ES-I3 (cell line): Measurements from ENCODE around the gene CAPS.
"Not testable (repeated sequence)": the region's sequence is repeated elsewhere in the genome, so short reads cannot be mapped to it uniquely, and the experiment has no call there.

Experiments used
- H3K36me3 ChIP-seq: 2 replicates; pipeline ENCODE4 v1.6.1; 2013; ENCODE audit warnings: mild to moderate bottlenecking, low read length, control low read depth, moderate library complexity; ENCODE audit not compliant: insufficient read depth
- H3K4me1 ChIP-seq: 2 replicates; pipeline ENCODE4 v1.6.1; 2013; ENCODE audit warnings: mild to moderate bottlenecking, control low read depth, low read length; ENCODE audit not compliant: insufficient read depth
- H3K9ac ChIP-seq: 2 replicates; pipeline ENCODE4 v1.6.1; 2013; ENCODE audit warnings: low read depth, mild to moderate bottlenecking, low read length, moderate library complexity
- H3K9me3 ChIP-seq: 2 replicates; pipeline ENCODE4 v1.6.1; 2013; ENCODE audit warnings: mild to moderate bottlenecking, low read length, moderate library complexity; ENCODE audit not compliant: control insufficient read depth, insufficient read depth

The CAPS gene

DNA sequence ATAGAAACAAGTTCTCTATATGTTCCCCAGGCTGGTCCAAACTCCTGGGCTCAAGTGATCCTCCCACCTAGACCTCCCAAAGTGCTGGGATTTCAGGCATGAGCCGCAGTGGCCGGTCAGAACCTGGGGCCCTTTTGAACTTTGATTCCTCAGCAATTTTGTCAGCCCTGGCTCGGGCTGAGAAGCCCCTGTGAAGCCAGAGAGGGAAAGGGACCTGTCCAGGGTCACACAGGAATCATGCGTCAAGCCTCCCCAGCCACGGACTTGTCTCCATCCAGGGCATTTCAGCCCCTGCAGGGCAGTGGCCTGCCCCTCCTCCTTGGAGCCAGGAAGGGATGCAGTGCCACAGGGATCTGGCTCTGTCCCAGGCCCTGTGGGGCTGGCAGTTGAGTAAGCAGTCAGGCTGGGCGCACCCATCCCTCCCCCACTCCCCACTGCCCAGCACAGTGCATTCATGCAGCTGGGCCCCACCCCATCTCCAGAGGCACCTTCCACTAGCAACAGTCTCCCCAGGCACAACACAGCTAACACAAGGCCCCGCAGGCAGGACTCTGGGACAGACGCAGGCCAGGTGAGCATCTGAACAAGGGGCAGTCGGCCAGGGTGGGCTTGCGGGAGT is at the start of gene CAPS:
Gene CAPS, plus strand, starts transcription at position 516 of the 619 bp plus-strand sequence. CDS start 153 bp downstream, outside the sequence.
- H3K4me1 ChIP-seq = no peaks in the 10 kb centered on the region
- H3K9ac ChIP-seq = no peak within 1 kb of the TSS
- H3K9me3 ChIP-seq = no peaks in the 10 kb centered on the region
- H3K36me3 ChIP-seq = no peaks in the 10 kb centered on the region

DNA sequence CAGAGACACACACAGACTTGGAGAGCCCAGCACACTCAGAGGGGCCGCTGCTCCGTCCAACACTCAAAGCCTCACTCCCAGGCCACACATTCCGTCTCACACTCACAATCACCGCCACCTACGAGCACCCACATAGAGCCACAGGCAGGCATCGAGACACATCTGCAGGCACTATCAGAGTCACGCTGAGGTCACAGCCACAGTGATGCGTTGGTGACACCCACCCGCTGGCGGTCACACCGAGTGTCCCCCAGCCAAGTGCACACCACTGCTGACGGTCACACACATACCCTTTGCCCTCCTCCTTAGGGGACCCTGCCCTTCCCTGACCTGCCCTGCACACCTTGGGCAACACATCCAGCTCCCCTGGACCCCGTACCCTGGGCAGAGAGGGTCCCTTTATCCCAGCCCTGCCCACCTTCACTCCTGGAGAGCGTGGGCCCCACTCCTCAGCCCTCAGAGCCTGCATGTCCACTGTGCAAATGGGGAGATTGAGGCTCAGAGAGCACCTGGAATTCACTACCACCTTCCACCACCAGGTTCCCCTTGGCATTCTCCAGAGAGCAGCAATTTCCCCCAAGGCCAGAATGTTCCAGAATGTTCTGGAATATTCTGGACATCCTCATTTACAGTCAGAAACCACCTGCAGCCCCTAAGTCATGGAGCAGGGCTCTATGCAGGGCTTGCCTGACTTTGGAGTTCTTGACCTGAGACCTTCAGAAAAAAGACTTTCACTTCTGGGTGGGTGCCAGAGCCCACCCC is 49.1 kb upstream of the CAPS start:
- H3K9me3 ChIP-seq = no peaks in the 10 kb centered on the region
- no peaks in the 10 kb centered on the region for H3K36me3 ChIP-seq
- H3K4me1 ChIP-seq = no peaks in the 10 kb centered on the region
- H3K9ac ChIP-seq = no peak overlapping the region

GRCh38 chr19:5865772-5866171 is 48.3 kb upstream of the CAPS start:
- H3K4me1 ChIP-seq = no peaks in the 10 kb centered on the region
- H3K36me3 ChIP-seq = no peaks in the 10 kb centered on the region
- no peak overlapping the region for H3K9ac ChIP-seq
- no peaks in the 10 kb centered on the region for H3K9me3 ChIP-seq

DNA sequence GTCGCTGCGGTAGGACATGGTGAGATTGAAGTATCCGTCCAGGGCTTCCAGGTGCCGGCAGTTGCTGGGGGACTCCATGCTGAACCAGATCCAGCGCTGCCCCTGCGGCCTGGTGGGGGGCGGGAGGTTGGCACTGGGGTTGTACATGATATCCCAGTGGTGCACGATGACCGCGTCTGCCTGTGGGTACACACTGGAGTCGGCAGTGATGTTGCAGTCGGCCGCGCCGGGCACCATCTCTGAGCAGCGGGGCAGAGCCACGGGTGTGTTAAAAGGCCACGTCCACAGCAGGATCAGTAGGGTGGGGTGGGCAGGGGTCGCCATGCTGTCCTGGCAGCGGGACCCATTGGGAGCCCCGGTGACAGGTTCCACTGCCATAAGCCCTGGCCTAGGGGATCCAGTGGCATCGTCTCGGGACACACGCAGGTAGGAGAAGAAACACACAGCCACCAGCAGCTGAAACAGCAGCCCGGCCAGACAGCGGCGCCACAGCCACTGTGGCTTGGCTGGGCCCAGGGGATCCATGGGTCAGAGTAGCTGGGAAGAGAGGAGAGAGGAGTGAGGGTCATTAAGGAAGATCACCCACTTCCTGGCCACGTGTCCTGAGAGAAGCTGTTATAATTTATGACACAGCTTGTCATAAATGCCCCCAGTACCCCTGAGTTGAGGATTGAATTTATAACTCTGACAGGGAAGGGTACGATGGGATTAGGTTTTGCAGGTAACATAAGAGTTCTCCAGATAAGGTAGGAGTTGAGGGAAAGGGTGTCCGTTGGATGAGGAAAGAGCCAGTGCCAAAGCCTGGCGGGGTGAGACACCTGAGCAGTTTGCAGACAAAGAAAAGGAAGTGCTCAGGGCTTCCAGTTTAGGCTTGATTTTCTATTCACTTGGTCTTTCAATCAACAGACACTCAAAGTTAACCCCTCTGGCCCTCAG is 46.6 kb upstream of the CAPS start:
- H3K9ac ChIP-seq = no peak overlapping the region
- no peaks in the 10 kb centered on the region for H3K4me1 ChIP-seq

DNA sequence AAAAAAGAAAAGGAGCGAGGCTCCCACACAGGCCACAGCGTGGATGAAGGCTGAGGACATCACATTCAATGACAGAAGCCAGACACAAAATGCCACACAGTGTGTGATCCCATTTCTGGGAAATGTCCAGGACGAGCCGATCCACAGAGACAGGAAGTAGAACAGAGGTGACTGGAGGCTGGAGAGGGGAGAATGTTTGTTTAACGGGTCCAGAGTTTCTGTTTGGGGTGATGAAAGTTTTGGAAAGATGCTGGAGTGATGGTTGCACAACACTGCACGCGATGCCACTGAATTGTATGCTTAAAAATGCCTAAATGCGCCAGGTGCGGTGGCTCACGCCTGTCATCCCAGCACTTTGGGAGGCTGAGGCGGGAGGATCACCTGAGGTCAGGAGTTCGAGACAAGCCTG is 43.1 kb upstream of the CAPS start:
- H3K9ac ChIP-seq = no peak overlapping the region
- no peaks in the 10 kb centered on the region for H3K9me3 ChIP-seq
- H3K4me1 ChIP-seq = no peaks in the 10 kb centered on the region
- H3K36me3 ChIP-seq = no peaks in the 10 kb centered on the region

More for the DNA sequence above, 46.6 kb upstream of the CAPS start:
- Histone ChIP-seq H3K36me3 (no peaks in the 10 kb centered on the region), H3K9me3 (no peaks in the 10 kb centered on the region)

DNA sequence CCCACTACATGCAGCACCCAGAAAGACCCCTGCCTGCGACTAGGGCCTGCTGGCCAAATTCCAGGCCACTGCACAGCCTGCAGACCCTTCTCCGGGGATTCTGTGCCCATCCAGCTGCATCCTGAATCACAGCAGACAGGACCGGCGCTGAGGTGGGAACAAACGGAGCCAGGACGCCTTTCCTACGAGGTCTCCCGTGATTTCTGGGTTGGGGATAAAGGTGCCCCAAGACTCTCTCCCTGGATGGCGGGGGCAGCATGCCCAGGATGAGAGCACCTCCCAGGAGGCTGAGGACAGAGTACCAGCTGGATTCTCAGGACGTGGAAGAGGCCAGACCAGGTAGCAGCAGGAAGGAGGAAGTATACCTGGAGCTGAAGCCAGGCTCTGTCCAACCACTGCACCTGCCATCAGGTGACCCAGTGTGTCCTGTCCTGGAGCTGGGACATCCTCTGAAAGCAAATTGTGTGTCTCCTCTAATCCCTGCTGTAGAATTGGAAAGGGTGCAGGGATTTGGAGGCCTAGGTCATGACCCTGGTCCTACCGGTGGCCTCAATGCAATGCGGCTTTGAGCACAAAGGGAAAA is 40.3 kb upstream of the CAPS start:
- Histone ChIP-seq H3K4me1 (no peaks in the 10 kb centered on the region), H3K9me3 (no peaks in the 10 kb centered on the region), H3K9ac (no peak overlapping the region), H3K36me3 (no peaks in the 10 kb centered on the region)

- H3K4me1 ChIP-seq, H3K9ac ChIP-seq, H3K36me3 ChIP-seq, H3K9me3 ChIP-seq: not testable (repeated sequence)
Measured at GRCh38 chr19:5874496-5874895, 39.6 kb upstream of the CAPS start.

- no peaks in the 10 kb centered on the region for H3K9me3 ChIP-seq
- H3K4me1 ChIP-seq = no peaks in the 10 kb centered on the region; the same call in 1 of the 2 replicates
- no peak overlapping the region for H3K9ac ChIP-seq
- H3K36me3 ChIP-seq = no peaks in the 10 kb centered on the region
Measured at GRCh38 chr19:5877427-5877826, 36.6 kb upstream of the CAPS start.

DNA sequence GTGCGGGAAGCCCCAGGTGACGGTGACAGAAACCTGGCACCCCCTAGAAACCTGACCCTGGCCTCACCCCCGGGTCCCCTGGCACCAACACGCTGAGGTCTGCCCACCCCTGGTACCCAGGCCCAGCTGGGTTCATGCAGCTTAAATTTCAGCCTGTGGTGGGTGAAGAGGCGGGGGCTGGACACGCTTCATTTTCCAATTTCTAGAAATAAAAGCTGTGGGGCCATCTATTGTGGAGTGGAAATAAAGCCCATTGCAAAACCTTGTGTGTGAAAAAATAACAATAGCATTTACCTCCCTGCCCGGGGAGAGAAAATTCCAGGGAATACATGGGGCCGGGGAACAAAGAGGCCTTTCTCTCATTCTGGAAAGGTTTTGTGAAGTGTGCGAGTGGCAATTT is 36.2 kb upstream of the CAPS start:
- no peaks in the 10 kb centered on the region; the same call in 1 of the 2 replicates for H3K4me1 ChIP-seq
- no peak overlapping the region for H3K9ac ChIP-seq

DNA sequence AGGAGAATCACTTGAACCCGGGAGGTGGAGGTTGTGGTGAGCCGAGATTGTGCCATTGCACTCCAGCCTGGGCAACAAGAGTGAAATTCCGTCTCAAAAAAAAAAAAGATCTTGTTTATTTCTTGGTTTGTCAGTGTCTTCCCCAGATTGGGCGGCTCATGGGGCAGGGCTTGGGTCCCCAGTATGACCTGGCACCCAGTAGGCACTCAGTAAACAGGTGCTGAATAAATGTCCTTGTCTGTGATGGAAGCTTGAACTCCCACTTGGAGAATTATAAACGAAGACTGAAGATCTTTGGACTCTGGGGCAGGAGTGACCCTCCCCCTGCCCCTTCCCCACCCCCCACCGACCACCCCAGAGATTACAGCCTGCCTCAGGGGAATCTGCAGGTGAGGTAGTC is 33.9 kb upstream of the CAPS start:
- H3K9ac ChIP-seq = no peak overlapping the region
- H3K36me3 ChIP-seq = no peaks in the 10 kb centered on the region
- no peaks in the 10 kb centered on the region for H3K9me3 ChIP-seq
- no peaks in the 10 kb centered on the region; the same call in 1 of the 2 replicates for H3K4me1 ChIP-seq

More for the DNA sequence above, 36.2 kb upstream of the CAPS start:
- H3K9me3 ChIP-seq = no peaks in the 10 kb centered on the region
- no peaks in the 10 kb centered on the region for H3K36me3 ChIP-seq

DNA sequence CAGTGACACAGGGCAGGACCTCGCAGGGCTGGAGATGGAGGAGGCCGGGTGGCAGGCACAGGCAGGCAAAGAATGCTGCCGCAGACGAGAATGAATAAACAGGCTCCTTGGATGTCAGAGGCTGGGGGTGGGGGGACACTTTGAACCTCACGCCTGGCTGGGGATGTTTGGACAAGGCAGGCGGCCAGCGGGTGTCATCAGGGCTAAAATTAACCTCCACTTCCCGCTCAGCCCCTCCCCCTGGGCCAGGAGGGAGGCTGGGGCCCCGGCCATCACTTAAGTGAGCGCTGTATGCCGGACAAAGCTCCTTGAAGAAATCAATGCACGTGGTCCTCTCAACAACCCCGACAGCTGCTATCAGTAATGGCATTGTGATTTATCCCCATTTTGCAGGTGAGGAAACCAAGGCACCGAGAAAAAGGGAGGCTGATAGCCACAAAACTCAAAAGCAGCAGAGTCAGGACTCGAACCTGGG is 33.4 kb upstream of the CAPS start:
- no peaks in the 10 kb centered on the region for H3K36me3 ChIP-seq
- H3K9me3 ChIP-seq = no peaks in the 10 kb centered on the region
- no peaks in the 10 kb centered on the region; the same call in 1 of the 2 replicates for H3K4me1 ChIP-seq
- H3K9ac ChIP-seq = no peak overlapping the region

- no peaks in the 10 kb centered on the region; the same call in 1 of the 2 replicates for H3K4me1 ChIP-seq
- H3K36me3 ChIP-seq = no peaks in the 10 kb centered on the region
- H3K9me3 ChIP-seq = no peaks in the 10 kb centered on the region
- H3K9ac ChIP-seq = no peak overlapping the region
Measured at GRCh38 chr19:5881543-5882299, 32.3 kb upstream of the CAPS start.

GRCh38 chr19:5882421-5882968 is 31.6 kb upstream of the CAPS start:
- H3K9me3 ChIP-seq = no peaks in the 10 kb centered on the region
- H3K4me1 ChIP-seq = no peaks in the 10 kb centered on the region; the same call in 1 of the 2 replicates
- no peak overlapping the region for H3K9ac ChIP-seq
- no peaks in the 10 kb centered on the region for H3K36me3 ChIP-seq
